ENCODE results near the gene TCIRG1. TPM values are rescaled to one million over a fixed set of nuclear protein-coding genes. Genes with fewer than 3 reads are reported as not detected.
"Not testable (repeated sequence)": the region's sequence is repeated elsewhere in the genome, so short reads cannot be mapped to it uniquely, and the experiment has no call there.

Gene TCIRG1
- total and polyA plus RNA-seq, 2 of the 13 experiments (the other 11 are each of a cell fraction or from before 2014, with no cell fraction given) = 48.0 to 69.6 TPM

GRCh38 chr11:67990546-67991346, 48.1 kb upstream of the TCIRG1 start:
- POLR2A ChIA-PET; BruUV-seq (replicated peaks); DNase-seq (ENCODE audit: low spot score); FAIRE-seq; in situ Hi-C loops (cut with HindIII; ENCODE audit: extremely low pct_ligation_motif_present, low pct_unique_long_range_greater_than_20kb); H3K4me2 ChIP-seq (ENCODE audit: low read depth, low read length); H2AFZ ChIP-seq (ENCODE audit: low read length); H3K4me1 ChIP-seq (ENCODE audit: insufficient read depth, low read length); H3K9me3 ChIP-seq (ENCODE audit: low read length); H4K20me1 ChIP-seq (ENCODE audit: insufficient read depth, low read length); H3K27me3 ChIP-seq (ENCODE audit: control insufficient read depth in 1 of 2, insufficient read depth in 2 of 2, low read length in 2 of 2); H3K9ac ChIP-seq (ENCODE audit: insufficient read depth, low read depth, low read length); ATAC-seq; H3K36me3 ChIP-seq (replicated peaks in 1 of 2; ENCODE audit: control insufficient read depth in 1 of 2, insufficient read depth in 2 of 2, low read length in 2 of 2); H3K79me2 ChIP-seq (ENCODE audit: insufficient read depth, low read length); H3K27ac ChIP-seq (ENCODE audit: extremely low read length, insufficient read depth, low read length); intact Hi-C loops (cut with micrococcal nuclease; ENCODE audit: unreplicated experiment); CTCF ChIA-PET (ENCODE audit: low intra/inter-chr PET ratio, low total read pairs); H3K4me3 ChIP-seq (replicated peaks in 1 of 3; ENCODE audit: insufficient read depth in 1 of 3, low read depth in 2 of 3, low read length in 3 of 3): not testable (repeated sequence)
- WGBS (ENCODE audit: low lambda C conversion rate) = 95% methylated on average over 23 of the region's 58 CpGs
- 0 out of 2 replicates have a peak, but pooled peaks have one; percentile 6 for TF ChIP-seq ZBTB33 (CRISPR knock-in tag; IDR thresholded peaks at IDR 0.05)

DNA sequence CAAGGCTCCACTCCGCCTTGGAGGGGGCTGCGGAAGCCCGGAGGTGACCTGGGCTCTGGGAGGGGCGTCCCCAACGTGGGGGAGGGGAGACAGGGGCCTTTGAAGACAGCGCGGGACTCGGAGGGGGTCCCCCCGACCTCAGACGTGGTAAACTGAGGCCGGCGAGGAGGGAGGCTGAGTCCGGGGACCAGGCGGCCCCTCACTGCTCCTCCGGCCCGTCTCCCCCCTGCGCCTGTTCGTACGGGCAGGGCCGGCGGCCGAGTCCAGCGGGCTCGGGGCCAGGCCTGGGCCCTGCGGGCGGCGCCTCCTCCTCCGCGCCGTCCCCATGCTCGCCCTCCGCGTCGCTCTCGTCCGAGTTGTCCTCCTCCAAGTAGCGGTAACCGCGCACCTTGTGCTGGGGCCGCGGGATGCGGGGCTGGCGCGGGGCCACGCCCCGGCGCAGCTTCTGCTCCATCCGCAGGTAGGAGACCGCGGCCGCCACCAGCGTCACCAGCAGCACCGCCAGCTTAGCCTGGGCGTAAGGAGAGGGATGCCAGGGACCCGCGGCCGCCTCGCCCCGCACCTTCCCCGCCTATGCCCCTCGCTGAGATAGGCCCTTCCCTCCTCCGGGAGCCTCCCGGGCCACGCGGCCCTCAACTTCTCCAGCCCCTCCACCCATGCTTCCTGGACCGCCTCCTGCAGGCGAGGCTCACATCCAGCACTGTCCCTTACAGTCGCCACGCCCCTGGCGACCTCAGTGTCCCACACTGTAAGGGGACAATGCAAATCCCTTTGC, 47.3 kb upstream of the TCIRG1 start:
- in situ Hi-C loops (cut with HindIII; ENCODE audit: extremely low pct_ligation_motif_present, low pct_unique_long_range_greater_than_20kb); H3K27ac ChIP-seq (ENCODE audit: extremely low read length, insufficient read depth, low read length); ATAC-seq; H2AFZ ChIP-seq (ENCODE audit: low read length); H3K9ac ChIP-seq (ENCODE audit: insufficient read depth, low read depth, low read length); H3K9me3 ChIP-seq (ENCODE audit: low read length); H3K4me3 ChIP-seq (replicated peaks in 1 of 3; ENCODE audit: insufficient read depth in 1 of 3, low read depth in 2 of 3, low read length in 3 of 3); H4K20me1 ChIP-seq (ENCODE audit: insufficient read depth, low read length); BruUV-seq (replicated peaks); DNase-seq (ENCODE audit: low spot score); H3K79me2 ChIP-seq (ENCODE audit: insufficient read depth, low read length); CTCF ChIA-PET (ENCODE audit: low intra/inter-chr PET ratio, low total read pairs); H3K4me1 ChIP-seq (ENCODE audit: insufficient read depth, low read length); H3K27me3 ChIP-seq (ENCODE audit: control insufficient read depth in 1 of 2, insufficient read depth in 2 of 2, low read length in 2 of 2); H3K4me2 ChIP-seq (ENCODE audit: low read depth, low read length); FAIRE-seq; H3K36me3 ChIP-seq (replicated peaks in 1 of 2; ENCODE audit: control insufficient read depth in 1 of 2, insufficient read depth in 2 of 2, low read length in 2 of 2); POLR2A ChIA-PET; intact Hi-C loops (cut with micrococcal nuclease; ENCODE audit: unreplicated experiment): not testable (repeated sequence)
- 88% methylated on average over 26 of the region's 70 CpGs for WGBS (ENCODE audit: low lambda C conversion rate)

Measured in HepG2 (cell line).